Mammary epithelial cell (primary cell): Measurements from ENCODE around the gene VIPAS39.

Experiments used
- CTCF ChIP-seq, 2 donors: IDR thresholded peaks in 1 of 2; conservative IDR thresholded peaks in 1 of 2; 2 replicates each; pipeline ENCODE4 v1.5.1; 2011 to 2012; ENCODE audit warnings: inconsistent platforms in 2 of 2, low read length in 2 of 2, mild to moderate bottlenecking in 2 of 2, control low read depth in 1 of 2, low read depth in 1 of 2; ENCODE audit not compliant: insufficient read depth in 1 of 2; ENCODE audit errors: extremely low read depth in 1 of 2
- EZH2 ChIP-seq: IDR thresholded peaks from 2 replicates; pipeline ENCODE4 v1.6.1; 2012; ENCODE audit warnings: low read length, inconsistent platforms, borderline replicate concordance

GRCh38 chr14:77438596-77438995 lies 18.8 kb downstream of the VIPAS39 start:
- TF ChIP-seq EZH2 (no peak), CTCF (conservative IDR thresholded peaks at IDR 0.05 in 1 of 2, IDR thresholded peaks at IDR 0.05 in 1 of 2; ENCODE audit: extremely low read depth in 1 of 2, insufficient read depth in 1 of 2, low read depth in 1 of 2, low read length in 2 of 2) (no peak)
